Measurements from ENCODE around the gene DPF3.

DNA sequence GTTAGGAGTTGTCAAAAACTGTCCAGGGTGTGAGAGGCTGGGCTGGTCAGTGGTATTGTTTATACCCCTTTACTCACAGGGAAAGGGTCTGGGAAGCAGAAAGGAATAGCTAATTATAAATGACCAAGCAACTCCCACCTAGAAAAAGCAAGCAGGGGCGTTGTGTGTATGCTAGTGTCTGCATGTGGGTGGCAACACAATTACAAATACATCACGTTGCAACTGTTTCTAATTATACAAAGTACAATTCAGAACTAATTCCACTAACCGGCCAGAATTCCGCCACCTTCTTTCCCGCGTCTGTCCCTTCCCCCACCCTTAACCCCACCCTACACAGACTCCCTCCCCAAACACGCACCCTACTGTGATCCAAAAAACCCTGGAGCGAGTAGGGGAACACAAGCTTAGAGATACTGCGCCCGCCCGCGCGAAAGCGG, 2.2 kb downstream of the DPF3 start:
- TF ChIP-seq CEBPB (IDR thresholded peaks at IDR 0.05) (no peak), EP300 (IDR thresholded peaks at IDR 0.05) (no peak)
- TF ChIP-seq, protein P1, sequence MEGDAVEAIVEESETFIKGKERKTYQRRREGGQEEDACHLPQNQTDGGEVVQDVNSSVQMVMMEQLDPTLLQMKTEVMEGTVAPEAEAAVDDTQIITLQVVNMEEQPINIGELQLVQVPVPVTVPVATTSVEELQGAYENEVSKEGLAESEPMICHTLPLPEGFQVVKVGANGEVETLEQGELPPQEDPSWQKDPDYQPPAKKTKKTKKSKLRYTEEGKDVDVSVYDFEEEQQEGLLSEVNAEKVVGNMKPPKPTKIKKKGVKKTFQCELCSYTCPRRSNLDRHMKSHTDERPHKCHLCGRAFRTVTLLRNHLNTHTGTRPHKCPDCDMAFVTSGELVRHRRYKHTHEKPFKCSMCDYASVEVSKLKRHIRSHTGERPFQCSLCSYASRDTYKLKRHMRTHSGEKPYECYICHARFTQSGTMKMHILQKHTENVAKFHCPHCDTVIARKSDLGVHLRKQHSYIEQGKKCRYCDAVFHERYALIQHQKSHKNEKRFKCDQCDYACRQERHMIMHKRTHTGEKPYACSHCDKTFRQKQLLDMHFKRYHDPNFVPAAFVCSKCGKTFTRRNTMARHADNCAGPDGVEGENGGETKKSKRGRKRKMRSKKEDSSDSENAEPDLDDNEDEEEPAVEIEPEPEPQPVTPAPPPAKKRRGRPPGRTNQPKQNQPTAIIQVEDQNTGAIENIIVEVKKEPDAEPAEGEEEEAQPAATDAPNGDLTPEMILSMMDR (IDR thresholded peaks at IDR 0.05): no peak

Measured in A549 (cell line).